Lower leg skin (tissue), 3 donors: ENCODE data around the gene ATP2B3.

ENCODE experiments used
- CTCF ChIP-seq, 3 donors: fragments of 450-650 bp; IDR thresholded peaks; one replicate each; pipeline ENCODE4 v1.5.1; 2016; ENCODE audit warnings: antibody characterized with exemption in 3 of 3, mild to moderate bottlenecking in 3 of 3, moderate library complexity in 2 of 3
- POLR2A ChIP-seq, 2 donors: fragments of 450-650 bp; IDR thresholded peaks; one replicate each; pipeline ENCODE4 v1.6.1; 2016 to 2017; ENCODE audit warnings: antibody characterized with exemption in 2 of 2, mild to moderate bottlenecking in 1 of 2, moderate library complexity in 1 of 2

GRCh38 chrX:153573984-153574383, 56.5 kb downstream of the ATP2B3 start:
- no peak for TF ChIP-seq CTCF (IDR thresholded peaks at IDR 0.05)
- TF ChIP-seq POLR2A (IDR thresholded peaks at IDR 0.05) = no peak
